ENCODE results near the gene CFAP46. TPM values are rescaled to one million over a fixed set of nuclear protein-coding genes. Genes with fewer than 3 reads are reported as not detected.

Gene CFAP46
- total and polyA plus RNA-seq, 10 donors: 0.03 to 1.1 (median 0.12) TPM; not detected in 2

DNA sequence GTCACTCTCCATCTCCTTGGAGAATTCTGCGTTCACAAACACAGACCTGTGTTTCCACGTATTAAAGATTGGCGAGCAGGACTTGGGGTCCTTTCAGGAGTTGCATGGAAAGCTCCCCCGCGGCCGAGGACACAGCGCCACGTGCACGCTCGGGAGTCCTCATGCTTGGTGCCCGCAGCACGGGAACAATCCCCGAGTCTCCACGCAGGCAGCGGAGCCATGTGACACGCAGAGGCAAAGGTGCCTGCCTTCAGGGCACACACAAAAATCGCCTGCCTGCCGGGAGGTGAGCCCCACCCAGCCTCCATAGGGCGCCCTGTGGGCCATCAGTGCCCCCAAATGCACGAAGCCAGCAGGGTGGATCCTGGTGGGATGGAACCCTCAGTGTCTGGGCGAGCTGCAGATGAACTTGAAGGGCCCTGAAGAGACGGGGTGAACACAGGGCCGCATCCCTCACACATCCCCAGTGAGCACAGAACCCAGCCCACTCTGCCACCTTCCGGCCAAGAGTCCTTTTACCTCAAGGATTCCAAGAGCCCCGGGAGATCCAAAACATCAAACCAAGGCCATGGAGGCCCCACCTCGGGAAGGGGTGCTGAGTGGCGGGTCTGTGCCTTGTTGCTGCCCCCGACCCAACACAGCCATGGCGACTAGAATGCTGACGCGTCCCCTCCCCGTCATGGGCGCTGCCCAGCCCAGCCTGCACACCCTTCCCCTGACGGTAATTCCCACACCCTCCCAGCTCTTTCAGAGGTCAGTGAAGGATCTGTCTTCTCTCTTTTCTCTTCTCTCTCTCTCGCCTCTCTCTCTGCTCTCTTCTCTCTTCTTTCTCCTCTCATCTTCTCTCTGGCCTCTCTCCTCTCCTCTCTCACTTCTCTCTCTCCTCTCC is 55.9 kb downstream of the CFAP46 start:
- intact Hi-C loops (cut with DNase I; ENCODE audit: low total_unique reads): no loop called here
- TF ChIP-seq, protein P1, sequence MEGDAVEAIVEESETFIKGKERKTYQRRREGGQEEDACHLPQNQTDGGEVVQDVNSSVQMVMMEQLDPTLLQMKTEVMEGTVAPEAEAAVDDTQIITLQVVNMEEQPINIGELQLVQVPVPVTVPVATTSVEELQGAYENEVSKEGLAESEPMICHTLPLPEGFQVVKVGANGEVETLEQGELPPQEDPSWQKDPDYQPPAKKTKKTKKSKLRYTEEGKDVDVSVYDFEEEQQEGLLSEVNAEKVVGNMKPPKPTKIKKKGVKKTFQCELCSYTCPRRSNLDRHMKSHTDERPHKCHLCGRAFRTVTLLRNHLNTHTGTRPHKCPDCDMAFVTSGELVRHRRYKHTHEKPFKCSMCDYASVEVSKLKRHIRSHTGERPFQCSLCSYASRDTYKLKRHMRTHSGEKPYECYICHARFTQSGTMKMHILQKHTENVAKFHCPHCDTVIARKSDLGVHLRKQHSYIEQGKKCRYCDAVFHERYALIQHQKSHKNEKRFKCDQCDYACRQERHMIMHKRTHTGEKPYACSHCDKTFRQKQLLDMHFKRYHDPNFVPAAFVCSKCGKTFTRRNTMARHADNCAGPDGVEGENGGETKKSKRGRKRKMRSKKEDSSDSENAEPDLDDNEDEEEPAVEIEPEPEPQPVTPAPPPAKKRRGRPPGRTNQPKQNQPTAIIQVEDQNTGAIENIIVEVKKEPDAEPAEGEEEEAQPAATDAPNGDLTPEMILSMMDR (IDR thresholded peaks at IDR 0.05 in 8 of 11, conservative IDR thresholded peaks at IDR 0.05 in 3 of 11): no peak
- no peak for TF ChIP-seq POLR2A (IDR thresholded peaks at IDR 0.05)
- no peak for TF ChIP-seq POLR2AphosphoS5 (IDR thresholded peaks at IDR 0.05)
- peaks cover 0 to 51% (median 0%) of the 10 kb centered on the region in 7 donors for H3K27me3 ChIP-seq (replicated peaks in 1 of 7)
- no peaks in the 10 kb centered on the region for H3K4me1 ChIP-seq
- H3K36me3 ChIP-seq: no peaks in the 10 kb centered on the region
- no peaks in the 10 kb centered on the region for H3K9me3 ChIP-seq
- DNase-seq: peak; percentile 69
- H3K27ac ChIP-seq: no peak overlapping the region
- no peak overlapping the region for H3K4me3 ChIP-seq
- 68 to 79% (median 72%) methylated on average over 29 to 35 of the region's 35 CpGs for WGBS, 5 donors

DNA sequence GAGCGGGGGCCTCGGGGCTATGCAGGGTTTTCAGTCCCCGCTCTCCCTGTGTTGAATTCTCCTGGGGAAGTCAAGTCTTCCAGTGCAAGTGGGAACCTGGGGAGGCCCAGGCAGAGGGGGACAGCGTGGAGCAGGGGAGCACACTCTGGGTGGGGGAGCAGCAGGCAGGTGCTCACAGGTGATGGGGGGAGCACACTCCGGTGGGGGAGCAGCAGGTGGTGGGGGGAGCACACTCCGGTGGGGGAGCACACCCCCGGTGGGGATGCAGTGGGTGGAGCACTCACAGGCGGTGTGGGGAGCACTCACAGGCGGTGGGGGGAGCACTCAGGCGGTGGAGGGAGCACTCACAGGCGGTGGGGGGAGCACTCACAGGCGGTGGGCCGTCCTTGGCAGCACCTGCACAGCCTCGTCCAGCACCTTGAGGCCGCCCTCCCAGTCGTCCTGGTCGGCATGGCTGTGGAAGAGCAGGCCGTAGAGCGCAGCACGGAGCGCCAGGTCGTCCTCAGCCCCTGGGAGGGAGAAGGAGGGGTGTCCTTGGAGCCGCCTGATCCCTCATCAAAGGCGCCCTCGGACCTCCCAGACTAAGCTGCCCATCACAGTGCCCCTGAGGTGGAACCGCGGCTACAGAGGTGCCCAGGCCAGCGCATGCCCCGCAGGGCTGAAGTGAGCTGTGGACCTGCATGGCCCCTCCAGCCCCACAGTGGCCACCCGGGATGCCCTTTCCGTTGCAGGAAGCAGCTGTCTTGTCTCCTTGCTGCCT is 56.7 kb downstream of the CFAP46 start:
- intact Hi-C loops (cut with DNase I; ENCODE audit: low total_unique reads): no loop called here
- WGBS, 5 donors: 84 to 89% (median 86%) methylated on average over 24 to 31 of the region's 31 CpGs
- peak; percentile 59 for DNase-seq

DNA sequence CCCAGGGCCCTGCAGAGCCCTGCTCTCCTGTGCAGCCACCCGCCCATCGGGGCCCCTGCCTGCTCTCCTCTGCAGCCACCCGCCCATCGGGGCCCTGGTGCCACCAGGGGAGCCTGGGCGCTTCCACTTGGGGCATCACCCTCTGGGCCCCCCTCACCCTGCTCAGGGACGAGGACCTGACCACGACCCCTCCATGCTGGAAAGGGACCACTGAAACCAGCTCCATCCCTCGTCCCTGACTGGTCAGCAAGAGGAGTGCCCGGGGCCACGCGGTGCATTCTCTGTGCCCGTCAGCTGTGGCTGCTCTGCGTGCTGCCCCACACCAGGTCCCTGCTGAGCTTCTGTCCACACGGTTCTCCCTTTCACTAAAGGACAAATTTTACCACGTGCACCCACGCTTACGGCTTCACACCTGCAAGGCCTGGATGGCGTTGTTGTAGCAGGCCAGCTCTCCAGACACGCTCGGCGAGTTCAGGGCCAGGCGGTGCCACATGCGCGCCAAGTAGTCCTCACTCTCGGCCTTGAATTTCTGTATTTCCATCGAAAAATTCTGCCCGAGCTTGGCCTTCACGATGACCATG is 57.6 kb downstream of the CFAP46 start:
- Histone ChIP-seq H3K27ac (no peak overlapping the region), H3K9me3 (no peaks in the 10 kb centered on the region), H3K27me3 (replicated peaks in 1 of 7) (peaks cover 0 to 51% (median 0%) of the 10 kb centered on the region in 7 donors), H3K4me3 (no peak overlapping the region), H3K36me3 (no peaks in the 10 kb centered on the region), H3K4me1 (no peaks in the 10 kb centered on the region)
- intact Hi-C loops (cut with DNase I; ENCODE audit: low total_unique reads): no loop called here
- DNase-seq: peak; percentile 73
- TF ChIP-seq POLR2A (IDR thresholded peaks at IDR 0.05) (no peak), POLR2AphosphoS5 (IDR thresholded peaks at IDR 0.05) (no peak)
- TF ChIP-seq, protein P1 (IDR thresholded peaks at IDR 0.05 in 8 of 11, conservative IDR thresholded peaks at IDR 0.05 in 3 of 11): no peak
- 86 to 90% (median 87%) methylated on average over 20 to 28 of the region's 28 CpGs for WGBS, 5 donors

More for the DNA sequence above, 56.7 kb downstream of the CFAP46 start:
- Histone ChIP-seq H3K27ac (no peak overlapping the region), H3K4me3 (no peak overlapping the region), H3K36me3 (no peaks in the 10 kb centered on the region), H3K4me1 (no peaks in the 10 kb centered on the region), H3K9me3 (no peaks in the 10 kb centered on the region), H3K27me3 (replicated peaks in 1 of 7) (peaks cover 0 to 51% (median 0%) of the 10 kb centered on the region in 7 donors)
- TF ChIP-seq POLR2A (IDR thresholded peaks at IDR 0.05) (no peak), POLR2AphosphoS5 (IDR thresholded peaks at IDR 0.05) (no peak)
- TF ChIP-seq, protein P1 (IDR thresholded peaks at IDR 0.05 in 8 of 11, conservative IDR thresholded peaks at IDR 0.05 in 3 of 11): no peak

Data from spleen (tissue), 11 donors.